Measurements from ENCODE around the gene UBR4.

DNA sequence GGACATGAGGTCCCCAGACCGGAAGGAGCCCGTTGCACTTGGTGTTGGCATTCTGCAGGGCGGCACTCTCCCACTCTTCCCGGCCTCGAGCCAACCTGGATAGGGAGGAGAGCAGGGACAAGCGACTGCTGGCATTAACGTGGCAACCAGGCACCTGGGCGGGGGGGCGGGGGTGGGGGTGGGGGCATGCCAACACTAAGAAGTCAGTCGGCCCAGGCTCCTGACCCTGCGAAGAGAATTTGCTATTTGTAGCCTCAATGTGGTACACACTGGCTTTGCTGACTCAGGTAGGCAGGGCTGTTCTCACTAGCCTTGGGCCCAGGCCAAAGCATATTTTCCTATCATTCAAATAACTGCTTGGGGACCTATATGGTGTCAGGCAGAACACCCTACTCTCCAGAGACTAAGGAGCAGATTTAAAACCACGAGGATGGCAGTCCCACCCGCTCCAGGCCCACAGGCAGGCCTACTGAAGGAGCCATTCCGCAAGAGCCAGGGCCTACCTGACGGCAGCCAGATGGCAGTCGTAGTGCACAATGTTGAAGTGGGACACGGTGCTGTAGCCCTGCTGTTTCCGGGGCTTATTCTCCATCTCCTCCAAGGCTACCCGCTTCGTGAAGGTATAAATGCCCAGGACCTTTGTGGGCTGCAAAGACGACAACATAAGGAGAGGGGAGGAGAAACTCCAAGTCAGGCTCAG, 123.7 kb downstream of the UBR4 start:
- TF ChIP-seq, protein P1, sequence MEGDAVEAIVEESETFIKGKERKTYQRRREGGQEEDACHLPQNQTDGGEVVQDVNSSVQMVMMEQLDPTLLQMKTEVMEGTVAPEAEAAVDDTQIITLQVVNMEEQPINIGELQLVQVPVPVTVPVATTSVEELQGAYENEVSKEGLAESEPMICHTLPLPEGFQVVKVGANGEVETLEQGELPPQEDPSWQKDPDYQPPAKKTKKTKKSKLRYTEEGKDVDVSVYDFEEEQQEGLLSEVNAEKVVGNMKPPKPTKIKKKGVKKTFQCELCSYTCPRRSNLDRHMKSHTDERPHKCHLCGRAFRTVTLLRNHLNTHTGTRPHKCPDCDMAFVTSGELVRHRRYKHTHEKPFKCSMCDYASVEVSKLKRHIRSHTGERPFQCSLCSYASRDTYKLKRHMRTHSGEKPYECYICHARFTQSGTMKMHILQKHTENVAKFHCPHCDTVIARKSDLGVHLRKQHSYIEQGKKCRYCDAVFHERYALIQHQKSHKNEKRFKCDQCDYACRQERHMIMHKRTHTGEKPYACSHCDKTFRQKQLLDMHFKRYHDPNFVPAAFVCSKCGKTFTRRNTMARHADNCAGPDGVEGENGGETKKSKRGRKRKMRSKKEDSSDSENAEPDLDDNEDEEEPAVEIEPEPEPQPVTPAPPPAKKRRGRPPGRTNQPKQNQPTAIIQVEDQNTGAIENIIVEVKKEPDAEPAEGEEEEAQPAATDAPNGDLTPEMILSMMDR (IDR thresholded peaks at IDR 0.05) = no peak
- TF ChIP-seq POLR2A (IDR thresholded peaks at IDR 0.05) = no peak

All from Peyer's patch (tissue), 4 donors.